GM12878 (cell line): ENCODE data around the gene IL18. TPM values are rescaled to one million over a fixed set of nuclear protein-coding genes. Genes with fewer than 3 reads are reported as not detected.

Source experiments
- ATAC-seq: fragments of 200-7000 bp; cut with Tn5 transposase; 3 replicates; pipeline ENCODE4 v1.9.1; 2020; ENCODE audit warnings: mild to moderate bottlenecking, moderate library complexity
- BruUV-seq: library from RNA; stranded (reverse); fragments of 400-500 nt; replicated peaks from 2 replicates; lab custom pipeline; 2021; lab: Mats Ljungman, UMichigan
- CTCF ChIA-PET: fragments of 300-600 bp; sonication (Branson Sonifier 250); formaldehyde crosslinking; extraction: SDS; loops from one replicate; lab custom pipeline; 2021; ENCODE audit warnings: inconsistent platforms; lab: Yijun Ruan, JAX
- POLR2A ChIA-PET: fragments of 350-600 bp; formaldehyde crosslinking; extraction: SDS; loops from one replicate; lab custom pipeline; 2021; ENCODE audit warnings: inconsistent platforms; lab: Charles Lee
- RAD21 ChIA-PET: fragments of 300-600 bp; sonication (Branson Sonifier 250); formaldehyde crosslinking; loops from one replicate; lab custom pipeline; 2023; ENCODE audit warnings: antibody characterized with exemption; ENCODE audit not compliant: unreplicated experiment; lab: Charles Lee
- SMC1A ChIA-PET: fragments of 300-600 bp; sonication (Branson Sonifier 250); formaldehyde crosslinking; loops from one replicate; lab custom pipeline; 2023; ENCODE audit not compliant: unreplicated experiment, uncharacterized antibody; lab: Charles Lee
- DNase-seq: peaks from one replicate; pipeline ENCODE4 v3.0.0-alpha.2; 2011; ENCODE audit warnings: low read depth, low spot score
- FAIRE-seq: peaks from 3 replicates; lab custom pipeline; 2011; peaks lifted over from hg19 to GRCh38; lab: Jason Lieb, UNC
- H2AFZ ChIP-seq: 2 replicates; pipeline ENCODE4 v1.6.0; 2011; ENCODE audit warnings: low read depth, low read length, control low read depth; ENCODE audit not compliant: control insufficient read depth
- H3K27ac ChIP-seq: 2 replicates; pipeline ENCODE4 v1.5.1; 2011; ENCODE audit warnings: control low read depth; ENCODE audit not compliant: control insufficient read depth, insufficient read depth
- H3K27me3 ChIP-seq, 2 experiments: replicated peaks in 1 of 2; 2 replicates each; pipeline versions ENCODE4 v1.6.0 to v1.6.1; 2011; ENCODE audit warnings: low read length in 1 of 2; ENCODE audit not compliant: control insufficient read depth in 2 of 2, insufficient read depth in 2 of 2
- H3K36me3 ChIP-seq, 2 experiments: 2 replicates each; pipeline ENCODE4 v1.5.1; 2011; ENCODE audit warnings: low read length in 1 of 2; ENCODE audit not compliant: control insufficient read depth in 2 of 2, insufficient read depth in 2 of 2
- H3K4me1 ChIP-seq: 2 replicates; pipeline ENCODE4 v1.6.1; 2011; ENCODE audit warnings: mild to moderate bottlenecking, low read length, moderate library complexity, mixed read lengths; ENCODE audit not compliant: control insufficient read depth, insufficient read depth
- H3K4me2 ChIP-seq: 2 replicates; pipeline ENCODE4 v1.6.0; 2011; ENCODE audit warnings: control low read depth; ENCODE audit not compliant: control insufficient read depth, insufficient read depth
- H3K4me3 ChIP-seq: fragments of 200-600 bp; sonication (generic); 2 replicates; pipeline ENCODE4 v1.5.1; 2016
- H3K79me2 ChIP-seq: 2 replicates; pipeline ENCODE4 v1.6.0; 2011; ENCODE audit warnings: low read length; ENCODE audit not compliant: control insufficient read depth, insufficient read depth
- H3K9ac ChIP-seq: 2 replicates; pipeline ENCODE4 v1.8.0; 2011; ENCODE audit warnings: low read length, control low read depth, mixed read lengths; ENCODE audit not compliant: control insufficient read depth, insufficient read depth
- H3K9me3 ChIP-seq: replicated peaks from 3 replicates; pipeline ENCODE4 v1.5.1; 2011; ENCODE audit warnings: mild to moderate bottlenecking, low read length; ENCODE audit not compliant: control insufficient read depth, insufficient read depth
- H4K20me1 ChIP-seq: 2 replicates; pipeline ENCODE4 v1.6.0; 2011; ENCODE audit not compliant: control insufficient read depth, insufficient read depth
- BMI1 ChIP-seq: fragments of 450-650 bp; IDR thresholded peaks from 2 replicates; pipeline ENCODE4 v1.6.1; 2016; ENCODE audit warnings: mild to moderate bottlenecking, moderate library complexity, borderline replicate concordance
- CHD4 ChIP-seq: fragments of 200-600 bp; sonication (generic); IDR thresholded peaks from 2 replicates; pipeline ENCODE4 v1.6.1; 2016; ENCODE audit warnings: mild to moderate bottlenecking
- ESRRA ChIP-seq: IDR thresholded peaks from 2 replicates; pipeline ENCODE4 v1.6.1; 2012; ENCODE audit warnings: mild to moderate bottlenecking, low read length, improper control_type of control experiment
- KLF5 ChIP-seq: fragments of 450-650 bp; IDR thresholded peaks from 2 replicates; pipeline ENCODE4 v1.6.1; 2014; ENCODE audit warnings: mild to moderate bottlenecking; ENCODE audit not compliant: partially characterized antibody
- RAD21 ChIP-seq: IDR thresholded peaks from 2 replicates; pipeline ENCODE4 v1.6.1; 2011; ENCODE audit warnings: mild to moderate bottlenecking, low read depth, low read length, moderate library complexity; ENCODE audit not compliant: insufficient read depth
- SP1 ChIP-seq: IDR thresholded peaks from one replicate; pipeline ENCODE4 v1.6.1; 2011; ENCODE audit warnings: low read depth, low read length
- SRF ChIP-seq, 2 experiments: IDR thresholded peaks; 2 replicates each; pipeline ENCODE4 v1.6.1; 2011; ENCODE audit warnings: low read depth in 2 of 2, low read length in 2 of 2, mild to moderate bottlenecking in 1 of 2, moderate library complexity in 1 of 2
- WGBS: methylation state at CpG from one replicate; pipeline ENCODE4 v1.1.6; 2016; ENCODE audit warnings: low lambda C conversion rate; ENCODE audit not compliant: insufficient replicate concordance, insufficient coverage; ENCODE audit errors: missing lambda C conversion rate; 5-methylcytosine and 5-hydroxymethylcytosine counted together
- in situ Hi-C: fragments of 300-500 bp; cut with MboI; formaldehyde crosslinking; loops from 9 replicates; pipeline ENCODE4 v1.14.3; 2018; ENCODE audit warnings: mixed read lengths
- intact Hi-C: fragments of 100-400 bp; cut with micrococcal nuclease; formaldehyde crosslinking; loops from one replicate; pipeline ENCODE4 v1.14.2; 2022; ENCODE audit not compliant: unreplicated experiment
- polyA plus RNA-seq, 11 experiments: library from polyadenylated mRNA; depleted of rRNA in 4 of 11; unstranded in 6 of 11; stranded (reverse) in 5 of 11; fragments of >200 nt; fragmentation: Nextera tagmentation in 4 of 11; fragmentation: Illumina TruSeq in 1 of 11; extraction: Ambion mirVana in 4 of 11; extraction: Trizol in 1 of 11; gene quantifications; 1 replicate in 1 of 11; 2 replicates in 10 of 11; pipeline versions ENCODE4 v1.2.1 to v1.2.3, GENCODE V29; 2011 to 2016; ENCODE audit warnings: inconsistent platforms in 2 of 11, missing spikeins in 2 of 11, low read depth in 1 of 11
- total RNA-seq, 4 experiments: library from RNA; depleted of rRNA in 3 of 4; stranded (reverse); fragments of >200 nt in 3 of 4; fragmentation: Illumina TruSeq in 1 of 4; extraction: Trizol in 1 of 4; gene quantifications; 2 replicates each; pipeline versions ENCODE4 v1.2.1 to v1.2.3, GENCODE V29; 2013 to 2021
- TF ChIP-seq, protein P1 (sequence below): fragments of 450-650 bp; IDR thresholded peaks from 2 replicates; pipeline ENCODE4 v1.6.1; 2017; ENCODE audit warnings: antibody characterized with exemption, mild to moderate bottlenecking, moderate library complexity

The IL18 gene
- total and polyA plus RNA-seq, 10 of the 15 experiments (the other 5 are each of a cell fraction or from before 2014, with no cell fraction given), result 0.12 to 0.42 (median 0.24) TPM

DNA sequence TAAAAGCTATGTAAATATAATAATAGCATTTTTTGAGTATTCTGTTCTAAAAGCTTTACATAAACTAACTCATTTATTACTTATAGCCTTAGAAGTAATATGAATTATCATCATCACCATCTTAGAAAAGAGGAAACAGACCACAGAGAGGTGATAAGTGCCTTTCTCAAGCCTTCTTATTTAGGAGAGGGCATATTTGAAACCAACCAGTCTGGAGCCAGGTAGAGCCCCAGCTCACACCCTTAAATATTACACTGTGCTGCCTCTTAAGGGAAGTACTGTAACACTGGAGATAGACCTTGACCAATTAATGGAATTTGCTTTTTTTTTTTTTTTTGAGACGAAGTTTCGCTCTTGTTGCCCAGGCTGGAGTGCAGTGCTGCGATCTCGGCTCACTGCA lies 13.7 kb upstream of the IL18 start:
- ATAC-seq (0 out of 3 replicates have a peak, but pooled peaks have one; percentile 18), DNase-seq (no peak), FAIRE-seq (no peak)
- ChIA-PET RAD21 (no interaction called here), POLR2A (no interaction called here), SMC1A (interaction anchor here (1.3 to 1.5 kb wide), 2 partner anchors 57 to 246 kb away, joined by 3 read pairs; no protein-coding TSS in a partner anchor), CTCF (interaction anchor here (0.6 to 3.2 kb wide), 6 partner anchors 17 to 922 kb away, joined by 3 to 24 read pairs (median 3); no protein-coding TSS in a partner anchor)
- Histone ChIP-seq H3K4me1 (peaks cover 8% of the 10 kb centered on the region), H2AFZ (no peak overlapping the region), H3K79me2 (no peaks in the 10 kb centered on the region), H3K27ac (no peak overlapping the region), H3K9ac (no peak overlapping the region), H4K20me1 (no peaks in the 10 kb centered on the region), H3K36me3 (no peaks in the 10 kb centered on the region), H3K9me3 (no peaks in the 10 kb centered on the region), H3K4me3 (no peak overlapping the region), H3K27me3 (no peaks in the 10 kb centered on the region), H3K4me2 (no peak overlapping the region)
- TF ChIP-seq, protein P1, sequence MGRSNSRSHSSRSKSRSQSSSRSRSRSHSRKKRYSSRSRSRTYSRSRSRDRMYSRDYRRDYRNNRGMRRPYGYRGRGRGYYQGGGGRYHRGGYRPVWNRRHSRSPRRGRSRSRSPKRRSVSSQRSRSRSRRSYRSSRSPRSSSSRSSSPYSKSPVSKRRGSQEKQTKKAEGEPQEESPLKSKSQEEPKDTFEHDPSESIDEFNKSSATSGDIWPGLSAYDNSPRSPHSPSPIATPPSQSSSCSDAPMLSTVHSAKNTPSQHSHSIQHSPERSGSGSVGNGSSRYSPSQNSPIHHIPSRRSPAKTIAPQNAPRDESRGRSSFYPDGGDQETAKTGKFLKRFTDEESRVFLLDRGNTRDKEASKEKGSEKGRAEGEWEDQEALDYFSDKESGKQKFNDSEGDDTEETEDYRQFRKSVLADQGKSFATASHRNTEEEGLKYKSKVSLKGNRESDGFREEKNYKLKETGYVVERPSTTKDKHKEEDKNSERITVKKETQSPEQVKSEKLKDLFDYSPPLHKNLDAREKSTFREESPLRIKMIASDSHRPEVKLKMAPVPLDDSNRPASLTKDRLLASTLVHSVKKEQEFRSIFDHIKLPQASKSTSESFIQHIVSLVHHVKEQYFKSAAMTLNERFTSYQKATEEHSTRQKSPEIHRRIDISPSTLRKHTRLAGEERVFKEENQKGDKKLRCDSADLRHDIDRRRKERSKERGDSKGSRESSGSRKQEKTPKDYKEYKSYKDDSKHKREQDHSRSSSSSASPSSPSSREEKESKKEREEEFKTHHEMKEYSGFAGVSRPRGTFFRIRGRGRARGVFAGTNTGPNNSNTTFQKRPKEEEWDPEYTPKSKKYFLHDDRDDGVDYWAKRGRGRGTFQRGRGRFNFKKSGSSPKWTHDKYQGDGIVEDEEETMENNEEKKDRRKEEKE, result no peak
- TF ChIP-seq ESRRA (no peak), BMI1 (no peak), KLF5 (no peak), RAD21 (no peak), SRF (IDR thresholded peaks at IDR 0.05; ENCODE audit: low read depth in 2 of 2, low read length in 2 of 2) (no peak), SP1 (no peak), CHD4 (no peak)
- intact Hi-C loops (loop anchor here (5.0 to 10.0 kb wide), 3 partner anchors 65 to 243 kb away; partner anchors contain the start of gene DIXDC1), in situ Hi-C loops (no loop called here)
- no TSS peak for BruUV-seq
- no CpG with 5 or more reads among the region's 4 CpGs for WGBS
